Activated T-cell treated with anti-CD3 and anti-CD28 coated beads, Interleukin-2, amount 50 U/mL, for 1 hour (primary cell): Measurements from ENCODE around the gene PMEPA1.

Source experiments
- DNase-seq: peaks from one replicate; pipeline ENCODE4 v3.0.0-alpha.2; 2020

Gene PMEPA1

GRCh38 chr20:57709823-57710799 lies at the start of gene PMEPA1:
PMEPA1 (minus strand) TSS chr20:57710015; CDS start chr20:57709582, 433 bp downstream.
- peak; percentile 98 for DNase-seq

- DNase-seq: no peak
Observed at GRCh38 chr20:57757767-57758166, 48.0 kb upstream of the PMEPA1 start.

GRCh38 chr20:57756921-57757320 lies 47.1 kb upstream of the PMEPA1 start:
- no peak for DNase-seq

GRCh38 chr20:57756213-57756612 lies 46.4 kb upstream of the PMEPA1 start:
- no peak for DNase-seq

- DNase-seq: no peak
Observed at GRCh38 chr20:57755609-57756008, 45.8 kb upstream of the PMEPA1 start.

GRCh38 chr20:57754190-57754589 lies 44.4 kb upstream of the PMEPA1 start:
- no peak for DNase-seq

GRCh38 chr20:57753332-57754164 lies 43.7 kb upstream of the PMEPA1 start:
- no peak for DNase-seq

- DNase-seq: no peak
Observed at GRCh38 chr20:57751411-57751810, 41.6 kb upstream of the PMEPA1 start.

- no peak for DNase-seq
Observed at GRCh38 chr20:57749869-57750268, 40.1 kb upstream of the PMEPA1 start.

- DNase-seq: no peak
Observed at GRCh38 chr20:57749131-57749690, 39.4 kb upstream of the PMEPA1 start.

- DNase-seq: peak; percentile 63
Observed at GRCh38 chr20:57748601-57749130, 38.9 kb upstream of the PMEPA1 start.

- no peak for DNase-seq
Observed at GRCh38 chr20:57747861-57748481, 38.2 kb upstream of the PMEPA1 start.

GRCh38 chr20:57746832-57747404 lies 37.1 kb upstream of the PMEPA1 start:
- no peak for DNase-seq

- DNase-seq: no peak
Observed at GRCh38 chr20:57746201-57746600, 36.4 kb upstream of the PMEPA1 start.

GRCh38 chr20:57744206-57744605 lies 34.4 kb upstream of the PMEPA1 start:
- DNase-seq: no peak

GRCh38 chr20:57743450-57744095 lies 33.8 kb upstream of the PMEPA1 start:
- no peak for DNase-seq

GRCh38 chr20:57742507-57743181 lies 32.8 kb upstream of the PMEPA1 start:
- no peak for DNase-seq

- no peak for DNase-seq
Observed at GRCh38 chr20:57738484-57738883, 28.7 kb upstream of the PMEPA1 start.

- no peak for DNase-seq
Observed at GRCh38 chr20:57738053-57738452, 28.2 kb upstream of the PMEPA1 start.

- DNase-seq: no peak
Observed at GRCh38 chr20:57737349-57737748, 27.5 kb upstream of the PMEPA1 start.

GRCh38 chr20:57736738-57737347 lies 27.0 kb upstream of the PMEPA1 start:
- no peak for DNase-seq
